Measurements from ENCODE around the gene TBC1D13. TPM values are rescaled to one million over a fixed set of nuclear protein-coding genes. Genes with fewer than 3 reads are reported as not detected.

The TBC1D13 gene
- total and polyA plus RNA-seq, 2 of the 13 experiments (the other 11 are each of a cell fraction or from before 2014, with no cell fraction given): 17.9 to 19.7 TPM

- TF ChIP-seq GLI4 (CRISPR knock-in tag; IDR thresholded peaks at IDR 0.05; ENCODE audit: borderline replicate concordance): peak; percentile 88
- TF ChIP-seq HOXA3 (CRISPR knock-in tag; IDR thresholded peaks at IDR 0.05): peak; percentile 97
- TF ChIP-seq POGZ (CRISPR knock-in tag; IDR thresholded peaks at IDR 0.05): peak; percentile 91
- peak; percentile 90 for TF ChIP-seq ZBED4 (CRISPR knock-in tag; IDR thresholded peaks at IDR 0.05; ENCODE audit: borderline replicate concordance)
- TF ChIP-seq E2F1 (CRISPR knock-in tag; IDR thresholded peaks at IDR 0.05): 0 out of 2 replicates have a peak, but pooled peaks have one; percentile 78
- peak; percentile 79 for TF ChIP-seq ZNF710 (CRISPR knock-in tag; IDR thresholded peaks at IDR 0.05; ENCODE audit: borderline replicate concordance)
- 0 out of 2 replicates have a peak, but pooled peaks have one; percentile 16 for TF ChIP-seq PRDM10 (CRISPR knock-in tag; IDR thresholded peaks at IDR 0.05; ENCODE audit: low read depth)
- TF ChIP-seq E2F5 (CRISPR knock-in tag; conservative IDR thresholded peaks at IDR 0.05): peak; percentile 64; the same call in 1 of the 2 replicates
Observed at GRCh38 chr9:128786681-128787601, at the start of gene TBC1D13 (continued).
